ENCODE data around the gene IRS1. TPM values are rescaled to one million over a fixed set of nuclear protein-coding genes. Genes with fewer than 3 reads are reported as not detected.

The IRS1 gene
- total RNA-seq, 4 donors from 2014 or later, result 11.9 to 29.6 (median 13.2) TPM

GRCh38 chr2:226702376-226702775, 97.2 kb downstream of the IRS1 start:
- no peak for TF ChIP-seq CTCF (IDR thresholded peaks at IDR 0.05; ENCODE audit: low read depth)

- TF ChIP-seq CTCF (IDR thresholded peaks at IDR 0.05; ENCODE audit: low read depth), result no peak
Measured at GRCh38 chr2:226701052-226701451, 98.6 kb downstream of the IRS1 start.

GRCh38 chr2:226699321-226699720, 100.3 kb downstream of the IRS1 start:
- TF ChIP-seq CTCF (IDR thresholded peaks at IDR 0.05; ENCODE audit: low read depth), result no peak

- no peak for TF ChIP-seq CTCF (IDR thresholded peaks at IDR 0.05; ENCODE audit: low read depth)
Measured at GRCh38 chr2:226698671-226699070, 100.9 kb downstream of the IRS1 start.

- TF ChIP-seq CTCF (IDR thresholded peaks at IDR 0.05; ENCODE audit: low read depth), result no peak
Measured at GRCh38 chr2:226694586-226695284, 104.9 kb downstream of the IRS1 start.

- no peak for TF ChIP-seq CTCF (IDR thresholded peaks at IDR 0.05; ENCODE audit: low read depth)
Measured at GRCh38 chr2:226694149-226694548, 105.5 kb downstream of the IRS1 start.

- TF ChIP-seq CTCF (IDR thresholded peaks at IDR 0.05; ENCODE audit: low read depth), result no peak
Measured at GRCh38 chr2:226693521-226693920, 106.1 kb downstream of the IRS1 start.

Data from subcutaneous adipose tissue (tissue), 4 donors.